Endothelial cell of umbilical vein (primary cell): ENCODE measurements around the gene MELTF. TPM values are rescaled to one million over a fixed set of nuclear protein-coding genes. Genes with fewer than 3 reads are reported as not detected.

Experiments
- BruUV-seq: library from RNA; stranded (reverse); fragments of 400-500 nt; replicated peaks from 2 replicates; lab custom pipeline; 2021; lab: Mats Ljungman, UMichigan
- CTCF ChIA-PET: fragments of 300-600, 350-600 bp; sonication (Branson Sonifier 250); formaldehyde crosslinking; loops from one replicate; lab custom pipeline; 2021; ENCODE audit warnings: antibody characterized with exemption, inconsistent platforms; lab: Charles Lee
- POLR2A ChIA-PET: fragments of 300-600, 350-600 bp; sonication (Branson Sonifier 250); formaldehyde crosslinking; loops from one replicate; lab custom pipeline; 2021; ENCODE audit warnings: antibody characterized with exemption, inconsistent platforms; lab: Charles Lee
- DNase-seq: peaks from one replicate; pipeline ENCODE4 v3.0.0-alpha.2; 2011; ENCODE audit warnings: low read depth, low spot score
- FAIRE-seq: peaks from 2 replicates; lab custom pipeline; 2011; peaks lifted over from hg19 to GRCh38; lab: Jason Lieb, UNC
- H2AFZ ChIP-seq: 2 replicates; pipeline ENCODE4 v1.6.0; 2012; ENCODE audit warnings: low read depth, low read length, control low read depth, inconsistent platforms
- H3K27ac ChIP-seq: 2 replicates; pipeline ENCODE4 v1.5.1; 2011; ENCODE audit warnings: low read depth, mild to moderate bottlenecking, control low read depth, low read length, moderate library complexity; ENCODE audit not compliant: insufficient read depth
- H3K27me3 ChIP-seq, 2 experiments: 2 replicates each; pipeline versions ENCODE4 v1.6.0 to v1.6.1; 2011; ENCODE audit warnings: low read length in 2 of 2, mixed read lengths in 1 of 2; ENCODE audit not compliant: control insufficient read depth in 2 of 2, insufficient read depth in 2 of 2
- H3K36me3 ChIP-seq, 2 experiments: 2 replicates in 1 of 2; 3 replicates in 1 of 2; pipeline ENCODE4 v1.5.1; 2011; ENCODE audit warnings: low read length in 2 of 2, mild to moderate bottlenecking in 1 of 2, moderate library complexity in 1 of 2; ENCODE audit not compliant: control insufficient read depth in 2 of 2, insufficient read depth in 2 of 2; ENCODE audit errors: extremely low read depth in 1 of 2
- H3K4me1 ChIP-seq: 3 replicates; pipeline ENCODE4 v1.5.1; 2011; ENCODE audit warnings: mild to moderate bottlenecking, low read length; ENCODE audit not compliant: control insufficient read depth, insufficient read depth; ENCODE audit errors: extremely low read depth
- H3K4me2 ChIP-seq: 2 replicates; pipeline ENCODE4 v1.6.1; 2011; ENCODE audit warnings: low read length, control low read depth, mixed read lengths; ENCODE audit not compliant: insufficient read depth
- H3K4me3 ChIP-seq, 3 experiments: fragments of 200-600 bp in 1 of 3; sonication (generic), shearing (Covaris generic) in 1 of 3; replicated peaks in 1 of 3; 2 replicates each; pipeline ENCODE4 v1.5.1; 2011 to 2016; ENCODE audit warnings: control low read depth in 3 of 3, low read length in 3 of 3, mild to moderate bottlenecking in 2 of 3, inconsistent platforms in 1 of 3, low read depth in 1 of 3, moderate library complexity in 1 of 3; ENCODE audit not compliant: insufficient read depth in 1 of 3
- H3K79me2 ChIP-seq: 2 replicates; pipeline ENCODE4 v1.6.0; 2012; ENCODE audit warnings: low read length, inconsistent platforms; ENCODE audit not compliant: control insufficient read depth, insufficient read depth
- H3K9ac ChIP-seq: replicated peaks from 2 replicates; pipeline ENCODE3; 2011; ENCODE audit warnings: low read length, control low read depth; ENCODE audit not compliant: insufficient read depth; ENCODE audit errors: extremely low read depth
- H3K9me1 ChIP-seq: replicated peaks from 3 replicates; pipeline ENCODE4 v1.6.0; 2011; ENCODE audit warnings: mild to moderate bottlenecking, low read length; ENCODE audit not compliant: control insufficient read depth, insufficient read depth; ENCODE audit errors: extremely low read depth
- H3K9me3 ChIP-seq: replicated peaks from 2 replicates; pipeline ENCODE4 v1.5.1; 2012; ENCODE audit warnings: low read length, inconsistent platforms; ENCODE audit not compliant: control insufficient read depth, insufficient read depth
- H4K20me1 ChIP-seq: replicated peaks from 2 replicates; pipeline ENCODE3; 2011; ENCODE audit warnings: mild to moderate bottlenecking, low read length; ENCODE audit not compliant: control insufficient read depth, insufficient read depth; ENCODE audit errors: extremely low read depth
- CTCF ChIP-seq, 2 donors: IDR thresholded peaks; 1 replicate in 1 of 2; 2 replicates in 1 of 2; pipeline ENCODE4 v1.5.1; 2011; ENCODE audit warnings: low read length in 2 of 2, mild to moderate bottlenecking in 2 of 2, moderate library complexity in 2 of 2, control low read depth in 1 of 2, inconsistent platforms in 1 of 2, low read depth in 1 of 2; ENCODE audit not compliant: insufficient read depth in 1 of 2; ENCODE audit errors: extremely low read depth in 1 of 2
- EZH2 ChIP-seq: IDR thresholded peaks from 2 replicates; pipeline ENCODE4 v1.6.1; 2012; ENCODE audit warnings: borderline replicate concordance, low read depth, mild to moderate bottlenecking, moderate library complexity, low read length, inconsistent platforms; ENCODE audit not compliant: severe bottlenecking
- FOS ChIP-seq: IDR thresholded peaks from 2 replicates; pipeline ENCODE4 v1.6.1; 2011; ENCODE audit warnings: mild to moderate bottlenecking, low read length, moderate library complexity, borderline replicate concordance; ENCODE audit not compliant: insufficient read depth
- GATA2 ChIP-seq: IDR thresholded peaks from 2 replicates; pipeline ENCODE4 v1.7.0; 2011; ENCODE audit warnings: low read depth, mild to moderate bottlenecking, moderate library complexity, mixed read lengths, low read length; ENCODE audit not compliant: insufficient read length, insufficient read depth
- JUN ChIP-seq: IDR thresholded peaks from 2 replicates; pipeline ENCODE4 v1.6.1; 2011; ENCODE audit warnings: borderline replicate concordance, low read depth; ENCODE audit not compliant: insufficient read length, insufficient read depth
- MYC ChIP-seq: IDR thresholded peaks from one replicate; pipeline ENCODE4 v1.6.1; 2011; ENCODE audit warnings: mild to moderate bottlenecking, low read depth, low read length
- POLR2A ChIP-seq: IDR thresholded peaks from 2 replicates; pipeline ENCODE4 v1.6.1; 2012; ENCODE audit warnings: low read depth, mild to moderate bottlenecking, control low read depth, low read length
- POLR2AphosphoS5 ChIP-seq: IDR thresholded peaks from 2 replicates; pipeline ENCODE4 v1.6.1; 2012; ENCODE audit warnings: low read depth, mild to moderate bottlenecking, control low read depth, low read length, moderate library complexity; ENCODE audit not compliant: insufficient read depth
- dilution Hi-C: fragments of 300-500 bp; cut with MboI; formaldehyde crosslinking; loops from one replicate; pipeline ENCODE4 v1.15.0; 2019; ENCODE audit warnings: low sequenced_read_pairs; ENCODE audit not compliant: extremely low pct_ligation_motif_present
- intact Hi-C: fragments of 100-400 bp; cut with micrococcal nuclease; formaldehyde crosslinking; loops from one replicate; pipeline ENCODE4 v1.10.0; 2022
- polyA plus RNA-seq, 4 experiments: library from polyadenylated mRNA; depleted of rRNA in 3 of 4; stranded (reverse) in 3 of 4; unstranded in 1 of 4; fragments of >200 nt; gene quantifications; 2 replicates each; pipeline versions ENCODE4 v1.2.1 to v1.2.3, GENCODE V29; 2011 to 2012; ENCODE audit warnings: missing spikeins in 1 of 4
- total RNA-seq: library from RNA; stranded (reverse); gene quantifications from 2 replicates; pipeline ENCODE4 v1.2.3, GENCODE V29; 2021
- TF ChIP-seq, protein P1 (sequence below): IDR thresholded peaks from 2 replicates; pipeline ENCODE4 v1.6.1; 2011; ENCODE audit not compliant: insufficient read depth, insufficient read length

MELTF gene
- total and polyA plus RNA-seq, 2 donors (not counting 3 experiments of a cell fraction or from before 2014, with no cell fraction given) = 0.59 to 2.3 TPM

DNA sequence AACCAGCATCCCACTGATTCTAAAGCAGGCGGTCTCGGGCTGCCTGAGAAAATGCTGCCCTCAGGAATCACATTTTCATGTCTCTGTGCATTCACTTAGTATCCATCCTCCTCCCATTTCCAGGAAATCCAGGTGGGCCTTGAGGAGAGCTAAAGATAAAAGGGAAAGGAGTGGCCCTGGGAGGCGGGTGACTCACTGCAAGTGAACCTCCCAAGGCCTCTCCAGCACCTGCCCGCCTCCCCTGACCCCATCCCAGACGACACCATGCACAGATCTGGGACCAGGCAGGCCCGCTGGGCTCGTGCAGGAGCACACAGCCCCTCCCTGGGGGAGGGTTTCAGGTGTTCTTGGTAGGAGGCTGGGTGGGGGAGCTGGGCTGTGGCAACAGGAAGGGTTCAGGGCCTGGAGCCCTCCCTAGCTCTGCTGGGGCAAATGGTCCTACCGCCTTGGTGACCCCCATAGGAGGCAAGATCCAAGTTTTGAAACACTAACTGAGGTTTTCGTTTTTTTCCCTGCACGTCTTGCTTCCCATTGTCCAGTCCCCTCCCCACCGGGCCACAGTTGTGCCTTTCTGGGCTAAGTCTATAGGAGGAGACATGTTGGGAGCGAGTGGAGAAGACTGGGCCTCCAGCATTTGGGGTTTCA is 22.2 kb downstream of the MELTF start:
- FAIRE-seq = no peak
- Histone ChIP-seq H3K79me2 (no peaks in the 10 kb centered on the region), H3K27me3 (no peaks in the 10 kb centered on the region), H2AFZ (no peak overlapping the region), H3K9ac (no peak overlapping the region), H3K36me3 (no peaks in the 10 kb centered on the region), H3K9me1 (no peaks in the 10 kb centered on the region), H3K4me3 (no peak overlapping the region), H3K4me1 (peaks cover 2% of the 10 kb centered on the region), H4K20me1 (no peaks in the 10 kb centered on the region), H3K4me2 (no peak overlapping the region), H3K9me3 (no peaks in the 10 kb centered on the region), H3K27ac (no peak overlapping the region)
- ChIA-PET POLR2A (no interaction called here), CTCF (interaction anchor here (1.7 kb wide), 1 partner anchor 9 kb away, joined by 5 read pairs; no protein-coding TSS in a partner anchor)
- dilution Hi-C loops (no loop called here), intact Hi-C loops (loop anchor here (10.0 kb wide), 1 partner anchor 507 kb away; no protein-coding TSS in a partner anchor)
- TF ChIP-seq, protein P1, sequence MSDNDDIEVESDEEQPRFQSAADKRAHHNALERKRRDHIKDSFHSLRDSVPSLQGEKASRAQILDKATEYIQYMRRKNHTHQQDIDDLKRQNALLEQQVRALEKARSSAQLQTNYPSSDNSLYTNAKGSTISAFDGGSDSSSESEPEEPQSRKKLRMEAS = no peak
- BruUV-seq = no TSS peak
- DNase-seq = no peak

DNA sequence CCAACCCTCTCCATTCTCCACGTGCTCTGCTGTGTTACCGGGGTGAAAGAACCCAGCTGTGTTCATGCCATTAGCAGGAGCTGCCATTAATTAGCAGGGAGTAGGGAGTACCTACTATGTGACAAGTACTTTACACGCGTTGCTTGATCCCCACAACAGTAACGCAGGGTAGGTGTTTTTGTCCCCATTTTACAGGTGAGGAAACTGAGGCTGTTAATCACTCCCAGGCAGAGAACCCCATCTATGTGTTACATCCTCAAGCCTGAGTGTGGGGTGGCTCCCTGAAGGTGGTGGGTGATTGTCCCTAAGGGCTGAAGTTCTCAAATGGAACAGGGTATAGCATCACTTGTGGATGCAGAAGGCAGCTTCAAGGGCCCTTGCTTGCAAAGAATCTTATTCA is 22.8 kb downstream of the MELTF start:
- ChIA-PET CTCF (interaction anchor here (1.7 kb wide), 1 partner anchor 10 kb away, joined by 5 read pairs; no protein-coding TSS in a partner anchor), POLR2A (no interaction called here)
- Histone ChIP-seq H3K79me2 (no peaks in the 10 kb centered on the region), H3K4me2 (no peak overlapping the region), H3K4me3 (no peak overlapping the region), H3K36me3 (no peaks in the 10 kb centered on the region), H3K9ac (no peak overlapping the region), H3K27me3 (no peaks in the 10 kb centered on the region), H3K9me1 (no peaks in the 10 kb centered on the region), H4K20me1 (no peaks in the 10 kb centered on the region), H3K4me1 (peaks cover 2% of the 10 kb centered on the region), H2AFZ (no peak overlapping the region), H3K27ac (no peak overlapping the region), H3K9me3 (no peaks in the 10 kb centered on the region)
- FAIRE-seq = no peak
- dilution Hi-C loops (no loop called here), intact Hi-C loops (loop anchor here (10.0 kb wide), 1 partner anchor 508 kb away; no protein-coding TSS in a partner anchor)
- no peak for TF ChIP-seq POLR2A
- TF ChIP-seq, protein P1 = no peak
- TF ChIP-seq GATA2 = no peak
- TF ChIP-seq CTCF (IDR thresholded peaks at IDR 0.05; ENCODE audit: extremely low read depth in 1 of 2, insufficient read depth in 1 of 2, low read depth in 1 of 2, low read length in 2 of 2) = no peak
- no peak for TF ChIP-seq POLR2AphosphoS5
- no peak for TF ChIP-seq JUN
- TF ChIP-seq FOS = no peak
- no peak for TF ChIP-seq MYC
- TF ChIP-seq EZH2 = no peak
- DNase-seq = no peak
- no TSS peak for BruUV-seq
